KG1 (cell line): ENCODE data around the gene MAPRE3.

ENCODE experiments used
- DNase-seq: peaks from one replicate; lab custom pipeline; 2025; lab: John Stamatoyannopoulos, UW

The MAPRE3 gene

DNA sequence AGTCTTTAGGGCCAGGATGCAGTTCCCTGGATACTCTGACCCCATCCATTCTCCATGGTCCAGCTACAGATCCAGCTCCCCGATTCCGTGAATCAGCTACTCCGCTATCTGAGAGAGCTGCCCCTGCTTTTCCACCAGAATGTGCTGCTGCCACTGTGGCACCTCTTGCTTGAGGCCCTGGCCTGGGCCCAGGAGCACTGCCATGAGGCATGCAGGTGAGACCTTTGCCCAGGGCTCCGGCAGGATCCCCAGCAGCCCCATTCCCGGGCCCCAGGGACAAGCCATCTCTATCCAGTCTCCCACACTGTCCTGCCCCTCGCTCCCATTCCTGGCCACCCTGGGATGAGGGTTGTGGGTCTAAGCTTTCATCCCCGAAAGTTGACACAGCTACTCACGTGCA lies 69.8 kb downstream of the MAPRE3 start:
- no peak for DNase-seq

DNA sequence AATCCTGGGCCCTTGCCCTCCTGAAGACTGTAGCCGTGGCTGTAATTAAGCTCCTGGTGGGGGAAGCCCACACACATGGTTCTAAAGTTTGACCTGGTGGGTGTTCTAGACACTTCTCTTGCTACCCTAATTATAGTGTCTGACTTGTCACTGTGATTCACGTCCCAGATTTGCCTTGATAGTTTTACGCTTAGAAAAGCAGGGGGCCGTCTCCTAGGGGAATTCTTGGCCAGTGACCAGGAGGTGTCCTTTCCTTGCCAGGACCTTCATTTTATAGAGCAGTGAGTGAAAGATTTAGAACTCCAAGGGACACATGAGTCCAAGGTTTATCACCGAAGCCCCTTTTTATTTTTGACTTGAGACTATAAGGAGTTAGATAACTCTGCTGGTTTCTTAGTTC lies 71.3 kb downstream of the MAPRE3 start:
- no peak for DNase-seq

DNA sequence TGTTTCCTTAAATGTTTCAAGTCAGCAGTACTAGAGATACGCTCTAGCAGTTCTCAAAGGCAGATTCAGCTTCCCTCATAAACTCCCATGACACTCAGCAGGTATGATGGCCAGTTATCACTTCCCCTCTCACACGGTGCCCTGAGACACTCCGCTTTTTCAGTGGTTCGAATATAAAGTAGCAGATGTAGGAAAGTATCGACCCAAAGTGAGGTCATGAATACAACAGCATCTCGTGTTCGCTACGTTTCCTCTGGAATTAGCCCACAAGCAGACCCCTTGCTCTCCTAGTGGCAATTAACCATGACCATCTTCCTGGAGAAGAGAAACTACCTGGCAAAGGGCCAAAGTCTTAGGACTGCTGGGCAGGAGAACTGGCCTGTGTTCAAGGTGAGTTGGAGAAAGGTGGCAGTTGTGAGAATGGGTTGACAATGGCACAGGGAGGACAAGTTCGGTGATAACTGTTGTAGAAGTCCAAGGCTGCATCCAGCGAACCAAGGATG lies 71.8 kb downstream of the MAPRE3 start:
- no peak for DNase-seq

DNA sequence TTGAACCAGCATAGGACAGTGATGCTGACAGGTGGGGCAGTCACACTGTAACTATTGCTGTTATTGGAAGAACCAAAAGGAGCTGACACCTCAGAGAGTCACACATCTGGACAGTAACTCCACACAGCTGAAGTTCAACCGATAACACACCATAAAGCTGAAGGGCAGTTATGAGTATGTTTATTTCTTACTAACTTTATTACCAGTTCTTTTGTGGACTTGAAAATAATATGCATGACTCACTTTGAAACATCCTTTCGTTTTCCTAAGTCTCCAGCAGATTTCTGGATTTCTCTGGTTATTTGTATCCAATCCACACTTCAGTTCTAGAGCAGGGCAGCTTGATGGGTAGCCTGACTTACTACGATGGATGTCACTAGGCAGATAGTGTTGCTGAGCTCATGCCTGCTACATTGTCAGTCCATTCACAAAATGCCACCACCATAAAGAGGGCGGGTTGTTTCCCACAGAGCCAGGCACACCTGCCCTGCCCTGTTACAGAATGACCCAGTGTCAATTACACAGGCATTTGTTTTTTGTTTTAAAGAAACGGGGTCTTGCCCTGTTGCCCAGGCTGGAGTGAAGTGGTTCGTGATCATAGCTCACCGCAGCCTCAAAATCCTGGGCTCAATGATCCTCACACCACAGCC lies 72.7 kb downstream of the MAPRE3 start:
- DNase-seq, result no peak

DNA sequence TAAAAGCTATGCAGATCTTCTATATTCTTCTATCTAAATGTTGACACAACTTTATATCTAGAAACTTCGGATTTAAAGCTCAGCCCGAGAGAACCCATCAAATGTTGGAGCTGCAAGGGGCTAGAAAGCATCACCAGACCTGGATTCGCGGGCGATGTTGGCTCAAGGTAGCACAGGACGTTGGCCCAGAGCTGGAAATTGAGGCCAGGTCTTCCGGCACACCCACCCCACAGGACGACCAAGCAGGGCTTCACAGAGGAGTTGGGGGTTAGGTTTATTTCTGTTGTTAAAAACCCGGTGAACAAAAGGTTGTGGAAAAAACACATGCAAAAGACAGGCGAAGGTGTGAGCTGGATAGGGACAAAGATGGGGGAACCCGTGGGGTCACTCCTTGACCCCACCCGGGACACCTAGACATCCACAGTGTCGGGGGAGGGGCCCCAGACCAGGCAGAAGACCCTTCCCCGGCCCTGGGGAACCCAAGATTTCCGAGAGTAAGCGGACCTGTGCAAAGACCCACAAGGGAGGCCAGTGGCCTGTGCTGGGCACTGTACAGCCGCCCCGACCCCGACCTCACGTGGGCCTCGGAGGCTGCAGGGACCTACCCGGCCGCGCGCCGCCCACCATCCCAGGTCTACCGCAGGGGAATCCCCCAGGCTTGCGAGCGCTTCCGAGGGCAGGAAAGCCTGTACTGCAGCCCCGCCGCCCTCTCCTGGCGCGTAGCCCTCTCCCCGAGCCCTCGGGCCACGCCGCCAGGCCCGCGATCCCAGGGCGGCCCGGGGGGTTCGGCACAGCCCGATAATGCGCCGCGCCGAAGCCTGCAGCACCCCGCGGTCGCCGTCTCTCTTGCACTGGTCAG lies 79.2 kb downstream of the MAPRE3 start:
- DNase-seq, result no peak

DNA sequence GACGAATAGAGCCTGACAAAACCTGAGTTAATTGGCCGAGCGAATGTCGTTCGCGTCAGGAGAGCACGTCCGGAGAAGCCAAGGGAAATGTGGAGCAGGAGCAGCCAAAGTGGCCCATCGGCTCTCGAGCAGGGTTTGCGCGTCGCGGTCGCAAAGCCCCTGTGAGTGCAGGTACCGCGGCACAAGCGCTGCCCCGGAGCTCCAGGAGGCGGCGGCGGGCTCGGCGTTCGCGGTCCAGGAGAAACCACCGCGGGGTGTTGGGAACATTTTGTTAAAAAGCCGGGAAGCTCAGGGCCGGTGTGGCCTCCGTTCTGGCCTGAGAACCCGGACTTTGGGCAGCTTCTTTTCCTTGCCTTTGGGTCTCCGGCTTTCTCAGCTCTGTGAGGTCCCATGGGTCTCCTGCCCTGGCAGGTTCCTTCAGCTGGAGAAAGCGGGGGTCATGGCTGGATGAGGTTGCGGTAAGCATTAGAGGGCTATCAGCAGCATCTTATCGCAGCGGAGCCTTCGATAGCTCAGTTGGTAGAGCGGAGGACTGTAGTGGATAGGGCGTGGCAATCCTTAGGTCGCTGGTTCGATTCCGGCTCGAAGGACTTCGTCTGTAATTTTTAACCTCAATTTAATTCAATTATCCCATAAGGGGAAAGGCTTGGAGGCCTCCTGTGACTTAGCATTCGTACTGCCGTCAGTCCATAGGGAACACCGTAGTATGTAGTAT lies 80.0 kb downstream of the MAPRE3 start:
- peak; percentile 99 for DNase-seq

DNA sequence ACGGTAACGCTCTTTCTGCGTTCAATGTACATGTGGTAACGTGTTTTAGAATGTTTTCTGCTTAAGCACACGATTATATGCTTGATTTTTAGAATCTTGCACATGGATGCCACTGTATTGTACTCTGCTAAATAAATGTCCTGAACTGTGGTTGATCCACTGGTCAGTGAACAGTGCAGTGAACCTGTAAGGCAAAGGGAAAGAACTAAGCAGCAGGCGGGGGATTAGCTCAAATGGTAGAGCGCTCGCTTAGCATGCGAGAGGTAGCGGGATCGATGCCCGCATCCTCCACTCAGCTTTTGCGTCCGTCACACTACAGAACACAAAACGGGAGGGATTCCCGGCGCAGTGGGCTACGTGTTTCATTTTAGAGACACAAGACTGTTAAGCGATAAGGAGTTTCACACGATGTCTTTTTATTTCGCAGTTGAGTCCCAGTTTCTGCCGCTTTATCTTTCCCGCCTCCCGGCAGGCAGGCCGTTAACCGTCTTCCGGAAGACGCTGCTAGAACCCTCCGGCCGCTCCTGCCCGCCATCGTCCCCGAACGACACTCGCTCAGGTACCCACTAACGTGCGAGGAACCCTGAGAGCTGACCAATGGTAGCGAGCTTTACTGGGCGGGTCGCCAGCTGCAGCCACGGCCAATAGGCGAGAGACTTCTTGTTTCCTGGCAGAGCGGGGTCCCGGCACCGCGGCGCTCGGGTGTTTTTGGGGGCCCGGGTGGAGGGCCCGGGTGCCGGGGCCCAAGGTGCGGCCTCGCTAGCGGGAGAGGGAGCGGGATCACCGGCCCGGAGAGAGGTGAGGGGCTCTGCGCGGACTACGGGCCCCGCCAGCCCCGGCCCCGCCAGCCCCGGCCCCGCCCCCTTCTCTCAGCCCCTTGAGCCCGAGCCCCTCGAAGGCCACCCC lies 80.8 kb downstream of the MAPRE3 start, which contains the start of gene AGBL5:
TSS of gene AGBL5 (plus strand) at position 673 of the 906 bp plus-strand sequence. CDS start 1,291 bp downstream, outside the sequence.
- peak; percentile 97 for DNase-seq

DNA sequence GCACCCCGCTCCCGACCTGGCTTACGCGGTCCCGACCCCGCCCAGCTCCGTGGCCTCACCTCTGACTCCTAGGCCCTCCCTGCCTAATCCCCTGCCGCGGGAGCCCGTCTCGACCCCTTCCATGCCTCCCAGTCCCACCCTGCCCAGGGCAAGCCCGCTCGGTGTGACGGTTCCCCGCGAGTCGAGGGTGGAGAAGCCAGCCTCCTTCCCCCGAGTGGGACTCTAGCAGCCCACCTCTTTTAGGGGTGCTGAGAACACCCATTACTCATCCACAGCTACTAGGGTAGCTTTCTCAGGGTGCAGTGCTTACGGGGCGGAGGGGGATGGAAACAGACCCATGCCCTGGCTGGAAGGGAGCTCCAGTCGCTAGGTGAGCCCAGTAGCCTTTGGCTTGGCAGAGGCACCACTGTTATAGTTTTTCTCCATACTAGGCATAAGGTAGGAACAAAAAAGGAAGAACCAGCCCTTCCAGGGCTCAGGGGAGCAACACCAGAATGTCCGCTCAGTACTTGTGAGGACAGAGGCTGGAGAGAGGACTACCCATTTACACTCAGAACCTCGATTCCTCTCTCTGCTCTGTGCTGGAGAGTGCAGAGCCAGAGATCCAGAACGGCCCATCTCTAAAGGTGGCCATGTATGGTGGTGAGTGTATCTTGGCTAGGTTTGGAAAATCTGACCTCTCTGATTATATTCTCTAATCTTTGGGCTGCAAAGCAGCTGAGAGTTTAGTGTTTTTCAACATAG lies 81.6 kb downstream of the MAPRE3 start:
- DNase-seq, result no peak

DNA sequence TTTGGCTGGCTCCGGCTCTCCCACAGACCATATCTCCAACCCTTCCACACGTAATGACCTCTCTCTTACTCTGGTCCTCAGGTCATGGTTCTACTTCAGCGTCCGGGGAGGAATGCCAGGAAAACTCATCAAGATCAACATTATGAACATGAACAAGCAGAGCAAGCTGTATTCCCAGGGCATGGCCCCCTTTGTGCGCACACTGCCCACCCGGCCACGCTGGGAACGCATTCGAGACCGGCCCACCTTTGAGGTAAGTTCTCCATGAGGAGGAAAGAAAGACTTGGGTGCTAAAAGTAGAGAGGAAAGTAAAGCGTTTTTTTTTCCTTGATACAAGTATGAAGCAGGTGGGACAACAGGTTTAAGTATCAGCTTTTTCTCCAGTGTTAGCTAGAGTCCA lies 82.9 kb downstream of the MAPRE3 start:
- no peak for DNase-seq

DNA sequence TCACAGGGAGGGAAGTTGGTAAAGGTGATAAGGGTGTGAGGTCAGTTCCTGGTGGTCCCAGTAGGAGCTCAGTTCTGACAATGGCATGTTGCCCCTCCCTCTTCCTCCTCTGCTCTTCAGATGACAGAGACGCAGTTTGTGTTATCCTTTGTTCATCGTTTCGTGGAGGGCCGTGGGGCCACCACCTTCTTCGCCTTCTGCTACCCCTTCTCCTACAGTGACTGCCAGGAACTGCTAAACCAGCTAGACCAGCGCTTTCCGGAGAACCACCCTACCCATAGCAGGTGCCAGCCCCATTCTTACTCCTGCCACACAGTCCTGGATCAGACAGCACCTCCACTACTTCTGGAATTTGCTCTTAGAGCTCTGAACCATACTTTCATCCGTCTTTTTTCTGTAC lies 83.3 kb downstream of the MAPRE3 start:
- no peak for DNase-seq

DNA sequence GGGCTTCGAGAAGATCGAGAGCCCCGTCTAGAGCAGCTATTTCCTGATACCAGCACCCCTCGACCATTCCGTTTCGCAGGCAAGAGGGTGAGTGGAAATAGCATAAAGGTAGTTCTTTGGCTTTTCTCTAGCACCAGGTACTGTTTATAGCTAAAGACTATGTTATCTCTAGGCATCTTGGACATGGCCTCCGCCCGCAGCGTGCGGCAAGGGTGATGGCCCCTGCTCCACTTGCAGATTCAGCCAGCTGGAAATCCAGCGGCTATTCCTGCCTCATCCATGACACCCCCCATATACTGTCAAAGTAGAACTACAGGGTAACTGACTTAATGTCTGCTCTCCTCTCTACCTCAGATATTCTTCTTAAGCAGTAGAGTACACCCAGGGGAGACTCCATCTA lies 84.3 kb downstream of the MAPRE3 start:
- DNase-seq, result no peak

DNA sequence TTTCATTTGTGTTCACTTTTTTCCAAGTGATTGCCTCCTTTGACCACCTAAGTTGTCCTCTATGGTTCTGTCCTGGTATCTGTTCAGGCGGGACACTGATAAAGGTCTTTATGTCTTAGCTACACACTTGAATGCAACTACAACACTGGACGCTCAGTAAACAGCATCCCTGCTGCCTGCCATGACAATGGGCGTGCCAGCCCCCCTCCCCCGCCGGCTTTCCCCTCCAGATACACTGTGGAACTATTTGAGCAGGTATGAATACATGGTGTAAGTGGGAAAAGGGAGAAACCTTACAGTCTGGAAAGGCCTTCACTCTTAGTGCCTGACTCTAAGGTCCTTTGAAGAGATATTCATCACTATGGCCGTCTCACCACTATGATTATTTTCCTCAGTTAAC lies 86.7 kb downstream of the MAPRE3 start:
- no peak for DNase-seq

DNA sequence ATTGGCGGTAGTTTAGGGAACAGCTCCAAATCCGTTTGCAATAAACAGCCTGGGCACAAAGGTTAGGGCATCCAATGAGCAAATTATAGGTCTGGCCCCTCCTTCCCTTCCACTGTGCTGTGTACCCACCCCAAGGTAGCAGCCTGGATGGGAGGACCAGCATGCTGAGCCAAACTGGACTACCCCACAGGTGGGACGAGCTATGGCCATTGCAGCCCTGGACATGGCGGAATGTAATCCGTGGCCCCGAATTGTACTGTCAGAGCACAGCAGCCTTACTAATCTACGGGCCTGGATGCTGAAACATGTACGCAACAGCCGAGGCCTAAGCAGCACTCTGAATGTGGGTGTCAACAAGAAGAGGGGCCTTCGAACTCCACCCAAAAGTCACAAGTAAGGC lies 87.8 kb downstream of the MAPRE3 start:
- DNase-seq, result no peak

DNA sequence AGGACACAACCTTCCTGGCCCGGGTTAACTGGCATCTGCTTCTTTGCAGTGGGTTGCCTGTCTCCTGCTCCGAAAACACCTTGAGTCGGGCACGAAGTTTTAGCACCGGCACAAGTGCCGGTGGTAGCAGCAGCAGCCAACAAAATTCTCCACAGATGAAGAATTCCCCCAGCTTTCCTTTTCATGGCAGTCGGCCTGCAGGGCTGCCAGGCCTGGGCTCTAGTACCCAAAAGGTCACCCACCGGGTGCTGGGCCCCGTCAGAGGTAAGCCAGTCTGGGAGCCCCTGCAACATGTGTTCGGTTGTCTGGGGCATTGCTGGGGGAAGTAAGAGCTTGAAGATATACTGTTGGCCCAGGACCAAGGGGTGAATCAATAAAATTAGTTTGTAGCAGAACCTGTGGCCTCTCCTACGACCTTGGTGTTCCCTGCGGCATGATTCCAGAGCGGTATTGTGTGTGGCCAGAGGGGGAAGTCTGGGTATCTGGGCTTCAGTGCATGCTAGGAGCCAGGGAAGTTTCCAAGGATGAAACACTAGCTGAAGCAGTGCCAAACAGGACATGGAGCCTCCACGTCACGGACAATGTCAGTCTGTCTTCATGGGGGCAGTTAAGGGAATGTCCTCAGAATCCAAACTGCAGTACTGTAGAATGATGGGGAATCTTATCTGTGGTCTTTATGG lies 88.8 kb downstream of the MAPRE3 start:
- no peak for DNase-seq

DNA sequence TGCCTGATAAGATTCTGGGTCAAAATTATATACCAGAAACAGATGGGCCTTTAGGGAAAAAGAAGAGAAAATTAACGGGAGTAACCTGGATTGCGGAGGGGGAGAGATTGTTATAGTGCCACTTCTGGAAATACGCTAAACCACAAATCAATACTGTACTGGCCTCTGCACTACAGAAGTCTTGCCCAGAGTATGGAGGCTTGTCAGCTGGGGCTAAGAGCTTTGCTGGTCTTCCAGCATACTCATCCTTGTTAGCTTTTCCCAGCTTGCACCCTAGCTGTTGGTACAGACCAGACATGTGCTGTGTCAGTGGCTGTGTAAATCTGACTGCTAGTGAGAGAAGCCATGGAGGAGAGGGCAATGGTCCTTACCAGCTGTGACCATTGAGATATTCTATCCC lies 89.9 kb downstream of the MAPRE3 start:
- no peak for DNase-seq

DNA sequence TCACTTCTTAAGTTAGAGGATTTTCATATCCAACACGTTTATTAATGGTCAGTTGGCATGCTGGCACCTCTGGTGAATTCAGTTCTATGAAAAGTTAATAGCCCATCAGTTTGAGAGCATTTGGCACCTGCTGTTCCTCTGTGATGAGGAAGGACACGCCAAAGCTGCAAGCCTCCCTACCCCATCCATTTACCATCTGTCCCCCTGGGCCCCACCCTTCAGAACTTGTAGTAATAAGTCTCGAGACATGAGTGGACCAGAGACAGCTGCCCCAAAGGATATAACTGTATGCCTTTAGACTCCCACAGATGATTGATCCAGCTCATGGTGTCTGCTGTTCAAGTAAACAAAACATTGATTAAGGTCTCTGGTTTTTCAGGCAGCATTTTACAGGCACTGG lies 94.7 kb downstream of the MAPRE3 start:
- no peak for DNase-seq

DNA sequence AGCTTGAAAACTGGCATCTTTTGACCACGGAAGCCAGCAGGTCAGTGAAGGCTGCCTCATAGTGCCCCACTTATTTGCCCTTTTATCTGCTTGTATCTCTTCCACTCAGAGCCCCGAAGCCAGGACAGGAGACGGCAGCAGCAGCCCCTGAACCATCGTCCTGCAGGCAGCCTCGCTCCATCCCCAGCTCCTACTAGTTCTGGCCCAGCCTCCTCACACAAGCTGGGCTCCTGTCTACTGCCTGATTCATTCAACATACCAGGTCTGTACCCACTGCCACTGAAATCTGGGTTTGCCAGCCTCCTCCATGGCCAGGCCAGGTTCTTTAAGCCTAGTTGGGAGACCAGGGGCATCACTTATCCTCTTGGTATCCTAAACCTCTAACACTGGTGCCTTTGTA lies 96.9 kb downstream of the MAPRE3 start:
- no peak for DNase-seq

DNA sequence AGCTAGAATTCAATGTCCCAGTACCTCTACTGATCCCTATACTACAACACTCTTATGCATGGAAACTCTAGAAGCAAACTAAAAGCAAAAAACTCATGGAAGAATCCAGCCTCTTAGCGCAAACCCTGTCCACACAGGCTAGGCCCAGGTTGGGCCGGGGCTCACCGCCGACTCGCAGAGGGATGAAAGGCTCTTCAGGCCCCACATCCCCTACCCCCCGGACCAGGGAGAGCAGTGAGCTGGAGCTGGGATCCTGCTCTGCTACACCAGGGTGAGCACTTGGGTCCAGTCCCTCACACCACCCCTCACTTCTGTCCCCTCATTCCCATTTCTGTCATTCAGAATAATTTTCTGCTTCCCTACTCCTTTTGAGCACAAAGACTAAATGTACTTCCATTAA lies 99.0 kb downstream of the MAPRE3 start:
- no peak for DNase-seq

DNA sequence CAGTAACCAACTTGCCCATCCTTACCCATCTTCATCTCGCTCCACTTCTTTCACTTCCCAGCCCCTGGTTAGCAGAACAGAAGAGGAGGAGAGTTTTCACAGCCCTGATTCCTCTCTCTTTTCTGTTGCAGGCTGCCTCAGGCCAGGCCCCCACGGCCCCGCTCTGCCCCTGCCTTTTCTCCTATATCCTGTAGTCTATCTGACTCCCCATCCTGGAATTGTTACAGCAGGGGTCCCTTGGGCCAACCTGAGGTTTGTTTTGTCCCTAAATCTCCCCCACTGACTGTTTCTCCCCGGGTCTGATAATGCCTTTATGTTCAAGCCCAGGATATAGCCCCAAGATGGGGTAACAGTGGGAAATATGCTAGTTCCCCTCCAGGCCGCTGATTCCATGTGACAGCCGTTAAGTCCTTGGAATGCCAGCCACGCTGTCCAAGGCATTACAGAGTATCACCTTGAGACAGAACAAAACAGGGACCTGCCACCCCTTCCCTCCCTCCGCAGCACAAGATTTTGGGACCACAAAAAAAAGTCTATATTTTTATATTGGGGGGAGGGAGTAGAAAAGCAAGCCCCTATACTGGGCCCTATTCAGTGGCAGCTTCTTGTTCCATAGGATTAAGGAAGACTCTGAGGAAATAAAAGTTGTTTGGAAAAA lies 99.7 kb downstream of the MAPRE3 start:
- DNase-seq, result no peak
